EH (cell line): ENCODE results near the gene C3orf20.
A peak's percentile ranks its signal among the peaks of the same experiment; 100 is the strongest.

Experiments
- DNase-seq: peaks from one replicate; pipeline ENCODE4 v3.0.0-alpha.2; 2015; ENCODE audit warnings: low read depth

The C3orf20 gene

DNA sequence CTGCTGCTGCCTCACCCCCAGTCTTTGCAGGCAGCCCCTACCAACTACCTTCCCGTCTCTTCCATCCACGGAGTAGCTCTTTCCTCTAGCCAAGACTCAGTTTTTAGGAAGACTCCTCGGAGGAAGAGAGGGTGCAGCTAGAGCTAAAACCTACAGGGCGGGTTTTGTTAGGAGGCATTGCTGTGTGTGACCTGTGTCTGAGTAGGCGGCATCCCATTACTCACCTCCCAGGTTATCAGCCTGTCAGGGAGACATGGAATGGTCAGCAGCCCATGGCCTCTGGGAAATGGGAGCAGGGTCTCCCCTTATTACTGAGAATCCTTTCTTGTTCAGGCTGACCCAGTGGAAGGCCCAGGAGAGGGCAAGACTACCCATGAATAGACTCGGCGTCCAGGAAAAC, 100.1 kb downstream of the C3orf20 start:
- no peak for DNase-seq

DNA sequence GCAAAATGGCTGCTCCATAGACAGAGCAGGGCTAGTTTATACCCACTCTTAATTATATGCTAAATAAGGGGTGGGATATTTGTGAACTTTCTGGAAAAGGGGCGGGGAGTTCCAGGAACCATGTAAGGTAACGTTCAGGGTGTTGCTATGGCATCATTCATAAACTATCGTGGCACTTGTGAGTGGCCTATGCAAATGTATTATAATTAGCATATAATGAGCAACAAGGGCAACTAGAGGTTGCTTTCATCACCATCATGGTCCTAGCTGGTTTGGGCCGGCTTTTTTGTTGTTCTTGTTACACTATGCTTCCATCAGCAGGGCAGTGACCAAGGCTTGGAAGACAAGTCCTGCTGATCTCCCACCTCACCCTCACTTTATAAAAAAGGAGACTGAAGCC, 100.6 kb downstream of the C3orf20 start:
- no peak for DNase-seq

DNA sequence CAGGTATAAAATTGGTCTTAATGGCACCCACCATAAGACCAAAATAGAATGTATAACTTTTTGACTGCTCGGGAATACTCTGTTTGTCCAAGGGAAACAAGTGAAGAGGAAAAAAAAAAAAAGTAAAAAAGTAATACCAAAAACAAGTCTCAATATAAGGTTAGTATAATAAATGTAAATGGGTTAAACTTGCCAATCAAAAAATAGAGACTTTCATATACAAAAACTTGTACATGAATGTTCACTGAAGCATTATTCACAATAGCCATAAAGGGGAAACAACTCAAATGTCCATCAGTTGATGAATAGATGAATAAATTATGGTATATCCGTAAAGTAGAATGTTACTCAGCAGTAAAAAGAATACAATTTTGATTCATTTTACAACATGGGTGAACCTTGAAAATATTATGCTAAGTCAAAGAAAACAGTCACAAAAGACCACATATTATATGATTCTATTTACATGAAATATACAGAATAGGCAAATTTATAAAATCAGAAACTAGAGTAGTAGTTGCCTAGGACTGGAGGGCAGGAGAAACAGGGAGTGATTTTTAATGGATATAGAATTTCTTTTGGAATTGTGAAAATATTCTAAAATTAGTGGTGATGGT, 104.2 kb downstream of the C3orf20 start:
- no peak for DNase-seq

DNA sequence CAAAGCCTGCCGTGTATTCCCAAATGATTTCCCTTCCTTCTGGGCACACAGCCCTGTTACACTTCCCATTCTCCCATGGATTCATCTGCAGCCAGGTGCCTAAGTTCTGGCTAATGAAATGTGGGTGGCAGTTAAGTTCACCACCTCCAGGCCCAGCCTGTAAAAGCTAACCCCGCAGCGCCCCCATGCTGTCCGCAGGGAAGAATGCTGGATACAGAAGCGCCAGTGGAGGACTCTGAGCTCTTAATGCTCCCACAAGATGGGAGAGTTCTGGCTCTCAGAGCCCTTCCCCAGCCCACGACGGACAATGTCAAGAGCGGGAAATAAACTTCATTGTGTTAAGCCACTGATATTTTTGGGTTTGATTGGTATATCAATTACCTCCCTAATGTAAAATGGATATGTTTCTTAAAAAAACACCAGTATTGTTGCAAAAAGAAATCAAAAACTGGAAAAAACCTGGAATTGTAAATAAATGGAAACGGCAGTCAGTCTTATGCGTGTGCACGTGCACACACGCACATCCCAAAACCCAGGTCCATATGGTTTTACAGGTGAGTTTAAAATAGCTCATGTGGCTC, 106.1 kb downstream of the C3orf20 start:
- peak; percentile 36 for DNase-seq

DNA sequence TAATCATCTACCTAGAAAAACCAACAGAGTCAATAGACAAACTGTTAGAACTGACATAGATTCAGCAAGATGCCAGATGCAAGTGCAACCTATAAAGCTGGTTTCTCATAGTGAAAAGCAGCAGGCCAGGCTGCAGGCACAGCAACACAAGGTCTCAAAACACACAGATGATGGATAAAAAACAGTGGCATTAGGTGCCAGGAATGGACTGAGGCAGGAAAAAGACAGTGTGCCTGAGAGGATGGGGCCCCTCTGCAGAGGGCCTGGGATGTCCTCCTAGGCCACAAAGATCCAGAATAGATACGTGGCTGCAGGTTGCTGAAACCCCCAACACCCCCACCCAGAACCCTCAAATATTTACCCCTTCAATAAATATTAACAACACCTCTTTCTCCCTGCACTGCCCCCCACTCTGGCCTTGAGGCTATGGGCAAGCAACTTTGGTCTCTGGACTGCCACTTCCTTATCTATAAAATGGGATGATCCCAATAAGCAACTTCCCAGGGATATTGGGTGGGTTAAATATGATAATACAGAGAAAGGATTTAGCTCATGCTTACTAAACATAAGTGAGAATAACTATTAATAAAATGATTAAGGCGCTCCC, 108.6 kb downstream of the C3orf20 start:
- DNase-seq = no peak

DNA sequence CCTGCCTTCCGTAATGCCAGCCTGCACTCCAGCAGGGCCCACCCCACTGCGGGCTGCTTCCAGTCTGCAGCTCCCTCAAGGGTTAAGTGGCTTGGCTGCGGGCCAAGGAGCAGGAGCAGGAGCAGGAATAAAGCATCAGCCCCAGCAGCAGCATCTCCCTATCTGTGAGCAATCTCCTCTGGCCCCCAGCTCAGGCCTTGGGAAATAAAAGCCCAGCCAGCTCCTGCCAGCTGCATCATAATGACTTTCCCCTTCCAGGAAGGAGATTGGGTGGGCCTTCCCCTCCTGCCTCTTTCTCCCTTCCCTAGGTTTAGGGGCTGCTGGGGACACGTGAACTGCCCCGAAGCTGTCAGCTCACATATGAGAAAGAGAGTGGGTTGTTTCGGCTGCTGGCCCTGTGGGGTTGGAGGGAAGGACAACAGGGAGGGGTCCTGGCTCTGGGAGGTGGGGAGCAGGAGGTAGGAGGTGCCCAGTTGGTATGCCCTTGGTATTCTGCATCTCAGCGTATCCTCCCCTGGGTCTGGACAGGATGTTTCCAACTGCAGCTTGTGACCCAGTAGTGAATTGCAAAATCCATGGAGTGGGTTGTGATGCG, 109.2 kb downstream of the C3orf20 start:
- DNase-seq = no peak

DNA sequence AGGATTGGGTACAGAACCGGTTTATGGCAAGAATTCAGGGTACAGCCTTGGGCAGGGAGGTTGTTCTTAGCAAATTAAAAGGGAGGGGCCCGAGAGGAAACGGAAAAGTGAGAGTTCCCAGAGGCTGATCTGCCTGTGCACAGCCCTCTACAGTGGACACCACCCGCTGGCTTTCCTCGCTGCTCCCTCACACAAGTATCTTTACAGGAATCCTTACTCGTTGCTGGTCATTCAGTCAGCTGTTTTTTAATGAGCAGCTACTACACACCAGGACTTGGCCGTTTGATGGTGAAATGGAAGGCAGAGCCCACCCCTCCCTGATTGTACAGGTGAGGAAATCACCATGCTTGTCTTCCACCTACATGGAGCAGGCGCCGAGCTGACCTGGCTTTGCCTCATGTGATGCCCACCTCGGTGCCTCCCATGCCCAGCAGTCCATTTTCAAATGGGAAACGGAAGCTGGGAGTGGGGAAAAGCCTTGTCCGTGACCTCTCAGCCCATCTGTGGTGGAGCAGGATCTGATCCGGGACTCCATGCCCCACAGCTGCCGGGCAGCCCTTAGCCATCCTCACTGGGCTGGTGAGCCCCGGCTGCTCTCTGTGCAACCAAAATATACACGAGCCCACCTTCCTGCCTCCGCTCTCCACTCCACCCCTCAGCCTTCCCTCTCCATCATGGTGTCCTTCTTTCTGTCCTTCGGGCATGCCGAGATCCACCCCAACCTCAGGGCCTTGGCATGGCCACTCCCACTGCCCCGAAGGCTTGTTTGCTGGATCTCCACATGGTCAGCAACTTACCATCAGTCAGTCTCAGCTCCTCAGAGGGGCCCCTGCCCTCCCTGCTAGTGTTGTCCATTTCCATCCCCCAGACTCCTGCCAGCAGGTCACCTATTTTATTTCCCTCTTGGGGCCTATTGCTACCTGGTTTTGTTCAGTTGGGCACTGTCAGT, 110.5 kb downstream of the C3orf20 start:
- no peak for DNase-seq

DNA sequence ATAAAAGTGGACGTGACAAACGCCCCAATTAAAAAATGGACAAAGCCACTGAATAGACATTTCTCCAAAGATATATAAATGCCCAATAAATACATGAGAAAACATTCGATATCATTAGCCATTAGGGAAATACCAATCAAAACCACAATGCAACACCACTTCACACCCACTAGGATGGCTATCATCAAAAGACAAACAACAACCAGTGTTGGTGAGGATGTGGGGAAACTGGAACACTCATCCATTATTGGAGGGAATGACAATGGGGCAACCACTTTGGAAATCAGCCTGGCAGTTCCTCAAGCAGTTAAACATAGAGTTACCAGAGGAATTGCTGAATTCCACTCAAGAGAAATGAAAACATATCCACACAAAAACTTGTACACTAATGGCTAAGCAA, 111.4 kb downstream of the C3orf20 start:
- DNase-seq = no peak

DNA sequence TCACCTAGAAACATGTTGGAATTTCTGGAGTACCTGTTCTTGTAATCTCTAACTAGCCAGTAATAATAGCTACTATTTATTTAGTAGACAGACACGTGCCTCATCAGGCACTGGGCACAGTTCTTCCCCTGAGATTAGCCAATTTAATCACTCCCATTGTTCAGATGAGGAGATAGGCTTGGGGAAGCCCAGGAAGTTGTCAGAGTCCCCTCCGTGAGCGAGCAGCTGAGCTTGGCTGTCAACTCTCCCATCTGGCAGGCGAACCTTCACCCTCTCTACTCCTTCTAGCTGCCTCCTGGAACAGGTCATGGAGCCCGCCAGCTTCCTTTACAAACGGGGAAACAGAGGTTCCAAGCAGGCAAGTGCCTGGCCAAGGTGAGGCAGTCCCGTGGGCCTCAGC, 112.7 kb downstream of the C3orf20 start:
- DNase-seq = no peak

DNA sequence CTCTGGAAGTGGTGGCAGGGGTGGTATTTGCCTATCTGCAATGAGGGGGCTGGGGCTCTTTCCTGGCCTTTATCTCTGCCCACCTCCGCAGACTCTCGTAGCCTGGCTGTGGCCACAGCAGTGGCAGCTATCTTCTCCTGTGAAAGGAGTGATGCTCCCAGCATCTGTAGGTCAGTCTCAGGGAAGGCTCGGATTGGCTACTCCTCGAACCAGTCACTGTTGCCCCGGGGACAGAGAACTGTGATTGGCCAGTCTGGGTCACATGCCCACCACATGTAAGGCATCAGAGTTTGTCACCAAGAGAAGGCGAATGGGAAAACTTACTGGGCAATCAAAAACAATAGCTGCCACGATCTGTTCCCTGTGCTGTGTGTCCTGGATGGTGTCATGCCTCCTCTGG, 113.7 kb downstream of the C3orf20 start:
- no peak for DNase-seq

DNA sequence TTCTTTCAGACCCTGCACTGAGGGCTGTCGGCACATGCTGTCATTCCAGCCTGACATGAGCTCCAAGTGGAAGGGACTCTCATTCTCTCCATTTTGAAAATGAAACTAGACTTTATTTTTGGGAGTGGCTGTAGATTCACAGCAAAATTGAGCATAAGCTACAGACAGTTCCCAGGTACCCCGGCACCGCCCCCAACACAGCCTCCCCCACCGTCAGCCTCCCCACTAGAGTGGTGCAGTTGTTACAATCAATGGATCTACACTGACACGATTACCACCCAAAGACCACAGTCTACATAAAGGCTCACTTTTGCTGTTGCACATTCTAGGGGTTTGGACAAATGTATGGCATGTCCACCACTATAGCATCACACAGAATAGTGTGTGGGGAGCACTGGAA, 114.3 kb downstream of the C3orf20 start:
- DNase-seq = no peak

DNA sequence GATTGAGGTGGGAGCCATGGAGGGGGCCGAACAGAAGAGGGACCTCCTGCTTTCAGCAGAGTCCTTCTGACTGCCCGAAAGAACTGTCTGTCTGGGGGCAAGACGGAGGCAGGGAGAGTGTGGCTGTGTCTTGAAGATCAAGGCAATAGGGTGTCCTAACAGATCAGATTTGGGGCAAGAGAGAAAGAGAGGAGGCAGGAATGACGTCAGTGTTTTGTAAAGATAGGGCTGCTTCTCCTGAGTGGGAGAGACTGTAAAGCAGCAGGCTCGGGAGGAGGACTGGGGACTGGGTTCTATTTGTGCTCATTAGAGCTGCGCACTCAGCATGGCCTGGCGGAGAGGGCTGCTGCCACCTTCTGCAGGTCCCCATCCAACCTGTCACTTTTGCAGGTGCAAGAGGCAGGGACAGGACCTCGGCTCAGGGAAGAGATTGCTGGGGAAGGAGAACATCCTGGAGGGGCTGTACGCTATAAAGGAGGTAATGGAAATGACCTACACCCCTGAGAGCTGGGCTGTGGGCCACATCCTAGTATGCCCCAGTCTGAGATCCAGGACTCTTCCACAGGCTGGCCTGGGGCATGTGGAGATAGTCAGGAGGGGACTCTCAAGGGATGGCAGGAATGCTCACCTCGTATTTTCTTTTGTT, 114.8 kb downstream of the C3orf20 start:
- no peak for DNase-seq

DNA sequence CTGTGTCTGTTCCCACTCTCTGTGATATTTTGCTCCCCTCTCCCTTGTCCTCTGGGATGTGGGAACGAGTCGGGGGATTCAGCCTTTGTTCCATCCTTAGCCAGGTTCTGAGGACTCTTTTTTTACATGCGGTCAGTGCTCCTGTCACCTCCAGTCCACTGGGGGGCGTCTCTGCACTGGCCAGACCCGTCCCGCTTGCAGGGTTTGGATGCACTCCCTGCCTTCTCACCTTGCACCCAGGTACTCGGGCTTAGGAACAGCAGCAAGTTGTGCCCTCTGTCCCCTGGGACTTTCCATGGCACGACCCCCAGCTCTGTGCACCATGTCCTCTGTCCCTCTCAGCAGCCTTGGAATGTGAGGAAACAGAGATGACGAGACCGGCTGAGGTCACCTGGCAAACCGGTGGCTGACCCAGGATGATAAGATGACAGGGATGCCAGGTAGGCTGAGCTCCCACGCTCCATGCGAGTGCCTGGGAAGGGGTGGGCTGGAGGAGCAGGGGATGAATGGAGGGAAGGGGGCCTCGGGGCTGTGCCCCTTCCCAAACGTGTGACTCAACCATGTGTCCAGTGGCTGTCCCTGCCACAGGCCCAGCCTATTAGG, 116.5 kb downstream of the C3orf20 start:
- DNase-seq = peak; percentile 36

DNA sequence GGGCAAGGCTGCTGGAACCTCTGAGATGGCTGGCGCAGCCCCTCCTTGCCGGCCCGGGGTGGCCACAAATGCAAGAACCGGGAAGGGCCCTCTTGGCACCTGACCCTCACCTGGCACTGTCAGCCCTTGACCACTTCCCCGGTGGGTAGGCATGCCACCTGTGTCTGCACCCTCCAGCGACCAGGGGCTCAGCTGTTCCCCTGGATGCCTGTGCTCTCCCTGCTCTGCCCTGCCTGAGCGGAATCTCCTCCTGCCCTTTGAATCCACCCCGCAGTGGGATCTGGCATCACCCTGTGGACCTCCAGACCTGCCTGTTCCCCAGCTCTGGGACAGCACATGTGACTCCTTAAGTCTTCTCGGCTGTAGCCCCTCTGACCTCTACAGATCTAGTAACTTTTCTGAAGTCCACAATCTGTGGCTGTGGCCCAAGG, 117.8 kb downstream of the C3orf20 start:
- no peak for DNase-seq

DNA sequence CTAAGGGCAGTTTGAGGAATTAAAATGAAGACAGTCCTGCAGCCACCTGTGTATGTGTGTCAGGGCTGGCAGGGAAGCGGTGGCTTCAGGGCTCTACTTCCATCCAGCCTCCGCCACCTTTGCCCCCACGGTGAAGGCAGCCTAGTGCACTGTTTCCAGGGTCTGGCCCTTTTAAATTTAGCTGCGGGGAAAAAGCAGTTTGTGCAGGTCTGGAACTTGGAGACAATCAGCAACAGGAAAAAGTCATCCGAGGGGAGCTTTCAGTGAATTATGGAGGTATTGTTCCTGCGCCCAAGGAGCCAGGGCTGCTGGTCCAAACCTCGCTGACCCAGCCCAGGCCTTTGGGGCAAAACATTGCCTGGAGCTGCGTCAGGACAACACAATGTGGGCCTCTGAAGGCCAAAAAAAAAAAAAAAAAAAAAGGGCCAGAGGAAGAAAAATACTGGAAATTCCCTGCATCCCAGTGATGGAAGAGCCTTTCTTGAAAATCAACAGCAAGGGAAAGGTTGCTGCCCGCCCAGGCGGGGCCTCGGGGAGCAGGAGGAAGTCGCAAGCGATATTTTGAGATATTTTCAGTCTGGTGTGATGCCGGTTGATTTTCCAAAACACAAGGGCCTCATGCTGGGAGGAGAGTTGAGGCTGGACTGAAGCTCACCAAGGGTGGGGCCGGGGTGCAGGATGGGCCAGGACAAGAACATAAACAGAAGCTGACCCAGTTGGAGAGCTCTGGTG, 118.4 kb downstream of the C3orf20 start:
- DNase-seq = no peak

DNA sequence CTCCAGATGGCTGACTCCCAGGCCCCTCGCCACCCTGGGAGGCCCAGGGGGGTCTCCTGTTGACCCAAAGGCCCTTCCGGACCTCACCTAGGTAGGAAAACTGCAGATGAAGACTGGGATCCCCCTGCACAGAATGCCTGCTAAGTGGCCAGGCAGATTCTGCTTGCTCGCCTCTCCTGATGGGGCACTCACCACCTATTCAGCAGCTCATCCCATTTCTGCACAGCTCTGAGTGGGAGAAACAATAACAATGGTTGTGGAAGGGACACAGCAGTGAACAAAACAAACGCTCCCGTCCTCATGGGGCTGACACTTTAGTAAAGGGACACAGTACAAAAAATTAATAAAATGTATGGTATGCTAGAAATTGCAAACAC, 118.9 kb downstream of the C3orf20 start:
- no peak for DNase-seq

DNA sequence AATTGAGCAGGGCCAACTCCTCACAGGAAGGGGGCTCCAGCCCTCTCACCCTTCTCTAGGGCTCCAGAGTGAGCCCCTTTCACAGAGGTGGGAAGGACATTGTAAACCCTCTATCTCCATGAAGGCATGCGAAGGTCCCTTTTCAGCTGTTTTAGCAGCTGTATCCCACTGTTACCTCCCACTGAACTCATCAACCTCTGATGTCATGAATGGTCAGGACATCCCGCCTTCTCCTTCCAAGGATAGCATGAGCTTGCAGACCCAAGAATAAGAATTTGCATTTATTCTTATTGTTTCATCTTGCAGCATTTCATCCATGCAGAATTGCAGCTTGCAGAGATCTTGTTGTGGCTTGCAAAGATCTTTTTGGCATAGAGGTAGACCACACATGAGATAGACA, 119.5 kb downstream of the C3orf20 start:
- DNase-seq = no peak

DNA sequence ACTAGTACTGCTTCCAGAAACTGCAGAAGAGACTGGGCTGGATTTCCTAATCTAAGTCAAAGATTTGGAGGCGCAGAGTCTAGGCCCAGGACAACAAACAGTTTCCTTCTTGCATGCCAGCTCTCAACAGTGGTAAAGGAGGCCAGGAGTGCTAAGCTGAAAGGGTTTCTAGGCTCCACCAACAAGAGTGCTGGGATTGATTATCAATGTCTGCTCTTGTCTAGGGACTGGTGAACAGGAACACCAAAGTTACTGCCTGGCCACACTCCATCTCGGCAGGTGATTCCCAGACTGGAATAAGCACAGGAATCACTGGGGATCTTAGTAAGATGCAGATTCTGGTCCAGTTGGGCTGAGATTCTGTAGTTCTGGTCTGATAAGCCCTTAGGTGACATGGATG, 121.1 kb downstream of the C3orf20 start:
- DNase-seq = no peak

DNA sequence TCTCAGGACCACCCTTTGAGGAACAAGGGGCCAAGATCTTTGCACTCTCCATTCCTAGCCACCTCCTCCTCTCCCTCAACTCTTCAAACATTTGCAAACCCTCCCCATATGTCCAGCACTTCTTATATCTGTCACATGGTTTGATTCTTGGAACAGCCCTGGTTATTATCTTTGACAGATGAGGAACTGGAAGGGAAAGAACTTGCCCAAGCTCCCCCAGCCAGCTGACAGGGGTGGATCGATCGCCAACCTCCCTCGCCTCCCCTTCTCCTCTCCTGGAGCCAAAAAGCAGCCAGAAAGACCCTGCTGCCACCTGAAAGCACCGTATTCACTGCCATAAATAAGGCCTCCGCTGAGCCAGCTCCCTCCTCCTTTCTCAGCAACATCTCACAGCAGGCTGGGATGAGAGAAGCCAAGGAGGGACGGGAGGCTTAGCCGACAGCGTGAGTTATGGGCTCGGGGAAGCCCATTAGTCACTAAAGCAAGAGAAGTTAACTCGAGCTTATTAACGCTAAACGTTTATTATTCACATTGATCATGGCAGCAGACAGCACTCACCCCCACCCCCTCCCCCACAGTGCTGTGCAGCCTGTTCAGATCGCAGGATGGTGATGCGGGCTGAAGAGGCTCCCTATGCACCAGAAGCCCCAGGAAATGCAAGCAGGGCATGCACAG, 121.6 kb downstream of the C3orf20 start:
- no peak for DNase-seq

DNA sequence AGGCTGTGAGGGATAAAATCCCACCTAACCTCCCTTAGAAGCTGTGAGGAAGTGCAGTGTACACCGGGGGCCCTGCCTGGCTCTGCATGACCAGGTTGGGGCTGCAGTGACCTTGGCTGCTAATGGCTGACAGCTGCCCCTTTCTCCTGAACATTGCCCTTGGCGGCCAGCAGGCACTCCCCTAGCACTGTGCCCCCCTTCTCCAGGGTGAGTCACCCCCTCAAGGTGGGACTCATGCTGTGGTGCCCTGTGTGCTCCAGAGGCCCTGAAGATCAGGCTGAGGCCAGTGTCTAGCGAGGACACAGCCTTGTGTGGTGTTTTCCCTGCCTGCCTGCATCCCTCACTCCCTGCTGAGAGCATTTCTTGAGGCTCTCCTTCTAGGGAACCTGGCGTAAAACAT, 122.8 kb downstream of the C3orf20 start:
- DNase-seq = no peak
